NCI-H1436 treated with DMSO at 0.1 percent for 48 hours (cell line): ENCODE measurements around the gene METTL8.
A peak's percentile ranks its signal among the peaks of the same experiment; 100 is the strongest.
"Not testable (repeated sequence)": the region's sequence is repeated elsewhere in the genome, so short reads cannot be mapped to it uniquely, and the experiment has no call there.

Experiments
- DNase-seq: peaks from one replicate; lab custom pipeline; 2025; lab: John Stamatoyannopoulos, UW

The METTL8 gene

DNA sequence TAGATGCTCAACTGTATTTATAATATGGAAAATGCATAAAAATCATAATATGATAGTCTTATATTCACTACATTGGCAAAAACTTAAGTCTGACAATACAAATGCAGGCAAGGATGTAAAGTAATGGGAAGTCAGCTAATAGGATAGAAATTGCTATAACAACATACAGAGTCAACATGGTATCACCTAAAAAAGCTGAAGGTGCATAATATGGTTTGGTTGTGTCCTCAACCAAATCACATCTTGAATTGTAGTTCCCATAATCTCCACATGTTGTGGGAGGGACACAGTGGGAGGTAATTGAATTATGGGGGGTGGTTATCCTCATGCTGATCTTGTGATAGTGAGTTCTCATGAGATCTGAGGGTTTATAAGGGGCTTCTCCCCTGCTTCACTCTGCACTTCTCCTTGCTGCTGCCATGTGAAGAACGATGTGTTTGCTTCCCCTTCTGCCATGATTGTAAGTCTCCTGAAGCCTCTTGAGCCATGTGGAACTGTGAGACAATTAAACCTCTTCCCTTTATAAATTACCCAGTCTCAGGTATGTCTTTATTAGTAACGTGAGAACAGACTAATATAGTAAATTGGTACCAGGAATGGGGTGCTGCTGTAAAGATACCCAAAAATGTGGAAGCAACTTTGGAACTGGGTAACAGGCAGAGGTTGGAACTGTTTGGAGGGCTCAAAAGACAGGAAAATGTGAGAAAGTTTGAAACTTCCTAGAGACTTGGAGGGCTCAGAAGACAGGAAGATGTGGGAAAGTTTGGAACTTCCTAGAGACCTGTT lies 10.9 kb downstream of the METTL8 start:
- DNase-seq: not testable (repeated sequence)

DNA sequence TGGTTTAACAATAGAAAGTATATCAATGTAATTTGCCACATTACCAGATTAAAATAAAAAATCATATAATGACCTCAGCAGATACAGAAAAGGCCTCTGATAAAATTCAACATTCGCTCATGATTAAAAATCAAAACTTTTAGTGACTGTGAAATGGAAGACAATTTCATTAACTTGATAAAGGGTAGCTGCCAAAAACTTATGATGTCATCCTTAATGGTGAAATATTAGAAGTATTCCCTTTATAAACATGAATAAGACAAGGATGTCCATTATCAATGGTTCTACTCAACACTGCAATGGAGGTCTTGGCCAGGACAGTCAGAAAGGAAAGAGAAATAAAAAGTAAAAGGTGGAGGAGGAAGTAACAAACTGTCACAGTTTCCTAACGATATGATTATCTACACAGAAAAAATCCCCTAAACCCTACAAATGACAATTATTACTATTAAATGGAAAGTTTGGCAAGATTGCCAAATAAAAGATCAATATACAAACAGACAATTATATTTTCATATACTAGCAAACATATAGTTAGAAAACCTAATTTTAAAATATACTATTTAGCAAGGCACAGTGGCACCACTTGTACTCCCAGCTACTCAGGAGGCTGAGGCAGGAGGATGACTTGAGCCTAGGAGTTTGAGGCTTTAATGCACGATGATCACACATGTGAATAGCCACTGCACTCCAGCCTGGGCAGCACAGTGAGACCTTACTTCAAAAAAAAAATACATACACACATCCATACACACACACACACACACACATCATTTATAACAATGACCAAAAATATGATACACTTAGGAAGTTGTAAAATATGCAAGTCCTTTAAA lies 12.8 kb downstream of the METTL8 start:
- DNase-seq: no peak

GRCh38 chr2:171419333-171419732 lies 14.5 kb downstream of the METTL8 start:
- no peak for DNase-seq

DNA sequence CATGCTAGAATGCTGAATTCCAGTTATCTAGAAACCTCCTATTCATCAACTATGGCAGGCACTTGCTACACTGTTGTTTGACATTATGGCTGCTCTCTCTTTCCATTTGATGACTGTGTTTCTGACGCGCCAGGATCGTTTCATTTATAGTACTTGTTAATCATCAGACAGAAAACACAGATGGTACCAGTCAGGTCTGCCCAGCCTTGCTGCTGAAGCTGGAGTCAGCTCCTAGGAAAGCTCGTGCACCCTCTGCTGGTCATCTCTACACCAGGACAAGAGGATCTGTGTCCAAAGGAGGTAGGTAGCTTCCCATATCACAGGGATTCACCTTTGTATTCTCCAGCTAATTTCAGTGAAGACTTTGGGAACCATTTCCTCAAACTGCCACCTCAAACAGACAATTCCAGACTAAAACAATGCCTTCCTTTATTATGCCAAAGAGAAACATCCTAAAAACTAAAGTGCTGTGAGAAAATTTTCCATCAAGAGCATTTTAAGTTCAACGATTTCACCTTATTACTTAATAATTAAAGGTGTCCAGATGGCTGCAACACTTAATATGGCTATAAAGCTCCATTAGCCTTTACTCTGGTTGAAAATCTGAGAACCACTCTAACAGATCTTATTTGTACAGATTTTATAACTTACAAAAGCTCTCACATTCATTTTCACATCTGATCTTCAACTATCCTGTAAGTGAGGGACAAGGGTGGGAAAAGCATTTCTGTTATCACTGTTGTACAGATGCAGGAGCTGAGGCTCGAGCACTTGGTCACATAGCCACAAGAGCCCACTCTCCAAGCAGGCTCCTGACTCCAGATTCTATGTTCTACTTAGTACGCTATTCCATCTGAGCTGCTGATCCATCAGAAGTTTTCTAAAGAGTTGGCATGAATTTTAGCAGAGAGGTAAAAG lies 17.5 kb downstream of the METTL8 start:
- peak; percentile 85 for DNase-seq

GRCh38 chr2:171414645-171415044 lies 19.1 kb downstream of the METTL8 start:
- DNase-seq: not testable (repeated sequence)

- no peak for DNase-seq
Observed at GRCh38 chr2:171412571-171413175, 21.1 kb downstream of the METTL8 start.

DNA sequence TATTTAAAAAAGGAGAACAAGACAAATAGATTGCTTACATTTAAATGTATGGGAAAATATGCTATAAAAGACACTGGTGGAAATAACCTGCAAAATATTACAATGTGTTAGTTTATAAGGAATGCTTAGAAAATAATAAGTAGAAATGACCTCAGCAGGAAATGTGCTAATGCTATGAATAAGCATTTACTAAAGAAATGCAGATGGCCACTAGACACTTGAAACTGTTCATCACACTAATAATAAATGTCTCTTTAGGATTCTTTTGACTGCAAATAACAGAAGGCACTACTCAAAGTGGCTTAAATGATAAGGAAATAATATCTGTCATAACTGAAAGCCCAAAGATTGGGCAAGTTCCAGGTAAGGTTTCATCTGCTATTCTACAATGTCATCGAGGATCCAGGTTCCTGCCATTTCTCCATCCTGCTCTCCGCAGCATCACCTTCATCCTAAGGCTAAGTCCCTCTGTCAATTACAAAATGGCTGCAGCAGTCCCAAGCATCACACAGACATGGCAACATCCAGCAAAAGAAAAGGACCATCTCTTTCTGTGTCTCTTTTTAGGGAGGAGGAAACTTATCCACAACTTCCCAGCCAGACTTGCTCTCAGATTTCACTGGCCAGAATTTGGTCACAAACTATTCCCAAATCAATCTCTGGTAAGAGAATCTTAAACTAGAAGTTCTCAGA lies 21.9 kb downstream of the METTL8 start:
- DNase-seq: no peak

DNA sequence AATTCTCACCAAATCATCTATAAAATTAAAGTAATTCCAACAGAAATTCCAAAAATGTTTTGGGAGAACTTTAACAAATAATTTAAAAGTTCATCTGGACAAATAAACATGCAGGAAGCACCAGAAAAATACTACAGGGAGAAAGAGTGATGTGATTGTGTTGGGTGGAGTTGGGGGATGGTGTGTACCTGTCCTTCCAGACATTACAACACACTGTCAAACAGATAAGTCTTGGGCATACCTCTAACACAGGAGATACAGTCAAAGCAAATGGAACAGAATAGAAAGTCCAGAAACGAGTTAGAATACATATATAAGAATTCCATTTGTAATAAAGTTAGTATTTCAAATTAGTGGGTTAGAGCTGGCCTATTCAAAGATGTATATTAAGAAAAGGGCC lies 22.6 kb downstream of the METTL8 start:
- no peak for DNase-seq

GRCh38 chr2:171410624-171411023 lies 23.2 kb downstream of the METTL8 start:
- no peak for DNase-seq

- no peak for DNase-seq
Observed at GRCh38 chr2:171410101-171410500, 23.7 kb downstream of the METTL8 start.

DNA sequence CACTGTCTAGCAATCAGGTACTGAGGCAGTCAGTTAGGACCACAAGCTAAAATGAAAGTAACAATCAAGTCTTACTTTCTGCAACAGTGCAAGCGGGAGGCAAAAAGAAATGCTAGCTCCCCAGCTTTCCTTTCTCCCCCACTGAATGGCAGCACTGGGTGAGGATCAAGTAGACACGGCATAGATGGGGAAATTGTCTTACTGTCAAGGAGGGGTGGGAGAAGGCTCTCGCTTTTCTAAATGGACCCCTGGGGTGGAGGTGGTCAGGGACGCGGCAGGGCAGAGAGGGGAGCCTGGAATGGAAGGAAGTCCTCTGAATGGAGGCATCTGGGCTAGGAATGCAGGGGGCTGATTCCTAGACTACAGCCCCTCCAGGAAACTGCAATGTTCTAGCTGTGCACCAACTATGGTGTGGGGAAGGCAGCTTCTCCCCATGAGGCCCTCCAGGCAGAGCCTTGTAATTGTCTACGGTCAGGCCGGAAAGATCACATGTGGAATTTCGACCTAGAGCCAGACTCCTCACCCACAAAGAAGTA lies 24.3 kb downstream of the METTL8 start:
- DNase-seq: no peak

GRCh38 chr2:171407676-171408044 lies 26.1 kb downstream of the METTL8 start:
- DNase-seq: no peak

- no peak for DNase-seq
Observed at GRCh38 chr2:171407030-171407675, 26.6 kb downstream of the METTL8 start.

DNA sequence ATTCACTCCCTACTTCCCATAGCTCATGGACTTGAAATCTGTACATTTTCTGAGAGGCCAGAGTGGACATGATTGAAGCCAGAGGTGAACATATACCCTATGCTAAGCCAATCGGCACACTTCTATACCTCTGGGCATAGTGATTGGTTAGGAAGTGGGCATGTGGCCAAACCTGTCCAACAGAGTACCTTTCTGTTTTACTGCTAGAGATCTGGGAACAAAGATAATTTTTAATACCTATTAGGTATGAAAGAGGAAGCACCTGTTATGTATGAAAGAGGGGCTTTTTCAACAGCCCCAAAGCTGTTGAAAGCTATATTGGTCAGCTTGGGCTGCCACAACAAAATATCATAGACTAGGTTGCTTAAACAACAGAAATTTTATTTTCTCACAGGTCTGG lies 27.7 kb downstream of the METTL8 start:
- DNase-seq: no peak

GRCh38 chr2:171405546-171405945 lies 28.2 kb downstream of the METTL8 start:
- DNase-seq: no peak

DNA sequence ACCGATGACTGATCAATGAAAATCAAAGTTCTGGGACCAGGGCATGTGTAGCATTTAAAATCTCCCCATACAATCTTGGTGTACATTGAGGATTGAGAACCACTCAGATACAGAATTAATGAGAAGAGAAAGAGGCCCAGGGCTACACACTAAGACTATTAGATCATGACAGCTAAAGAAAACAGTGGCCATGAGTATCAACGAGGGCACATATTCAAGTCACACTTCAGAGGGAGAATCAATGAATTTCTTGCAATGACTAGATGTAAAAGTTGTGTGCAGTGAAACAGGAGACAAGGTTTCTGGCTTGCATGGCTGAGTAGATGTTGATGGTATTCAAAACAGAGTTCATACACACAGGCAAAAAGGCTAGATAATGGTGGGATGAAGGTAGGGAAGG lies 29.1 kb downstream of the METTL8 start:
- DNase-seq: no peak

GRCh38 chr2:171404261-171404660 lies 29.5 kb downstream of the METTL8 start:
- no peak for DNase-seq

GRCh38 chr2:171402906-171403580 lies 30.7 kb downstream of the METTL8 start:
- DNase-seq: no peak

- no peak for DNase-seq
Observed at GRCh38 chr2:171401947-171402346, 31.8 kb downstream of the METTL8 start.

DNA sequence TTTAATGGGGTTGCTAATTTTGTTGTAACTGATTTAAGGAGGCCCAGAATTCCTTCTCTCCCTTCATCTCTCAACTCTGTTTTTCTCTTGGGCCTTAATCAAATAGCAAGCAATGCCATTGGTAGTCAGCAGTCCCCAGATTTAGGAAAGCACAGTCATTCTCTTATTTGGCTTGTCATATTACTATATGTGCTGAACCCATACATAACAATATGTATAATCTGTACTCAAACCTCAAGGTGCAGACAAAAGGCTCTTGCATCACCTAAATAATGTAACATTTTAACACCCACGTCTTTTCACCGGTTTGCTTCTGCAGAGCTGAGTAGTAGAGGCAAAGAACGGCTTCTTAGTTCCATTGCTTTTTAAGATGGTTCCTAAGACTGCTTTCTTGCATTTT lies 33.4 kb downstream of the METTL8 start:
- DNase-seq: no peak
